ENCODE data around the gene ALDH9A1. TPM values are rescaled to one million over a fixed set of nuclear protein-coding genes. Genes with fewer than 3 reads are reported as not detected.
"Not testable (repeated sequence)": the region's sequence is repeated elsewhere in the genome, so short reads cannot be mapped to it uniquely, and the experiment has no call there.

ALDH9A1 gene
- total RNA-seq, 1 donor from 2014 or later: 123 TPM

DNA sequence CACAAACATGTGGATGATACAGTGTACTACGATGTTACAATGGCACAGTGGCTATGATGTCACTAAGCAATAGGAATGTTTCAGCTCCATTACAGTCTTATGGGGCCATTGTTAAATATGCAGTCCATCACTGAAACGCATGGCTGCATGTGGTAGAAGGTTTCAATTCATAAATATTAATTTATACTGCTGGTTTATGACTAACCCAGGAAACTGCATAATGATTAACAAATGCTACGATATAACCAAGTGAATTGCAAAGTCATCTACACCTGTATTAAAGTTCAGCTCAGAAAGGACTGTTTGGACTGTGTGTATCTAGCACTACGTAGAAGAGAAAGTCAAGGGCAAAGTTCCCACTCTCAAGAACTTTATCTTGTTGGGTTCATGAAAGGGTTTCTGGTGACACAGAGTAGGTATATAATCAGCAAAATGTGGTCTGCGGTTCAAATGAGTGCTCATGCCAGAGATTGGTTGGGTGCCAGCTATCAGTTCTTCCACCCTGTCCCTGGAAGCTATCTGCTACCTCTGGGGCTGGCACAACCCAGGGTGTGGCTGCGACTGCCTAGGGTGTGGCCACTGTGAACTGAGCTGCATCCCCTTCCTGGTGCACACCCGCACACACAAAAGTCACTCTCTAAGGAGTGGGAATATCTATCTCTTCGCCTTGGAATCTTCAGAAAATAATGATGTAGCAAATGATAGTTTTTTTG is 52.6 kb downstream of the ALDH9A1 start:
- H3K36me3 Mint-ChIP-seq (ENCODE audit: low read depth, unreplicated experiment): no peaks in the 10 kb centered on the region

DNA sequence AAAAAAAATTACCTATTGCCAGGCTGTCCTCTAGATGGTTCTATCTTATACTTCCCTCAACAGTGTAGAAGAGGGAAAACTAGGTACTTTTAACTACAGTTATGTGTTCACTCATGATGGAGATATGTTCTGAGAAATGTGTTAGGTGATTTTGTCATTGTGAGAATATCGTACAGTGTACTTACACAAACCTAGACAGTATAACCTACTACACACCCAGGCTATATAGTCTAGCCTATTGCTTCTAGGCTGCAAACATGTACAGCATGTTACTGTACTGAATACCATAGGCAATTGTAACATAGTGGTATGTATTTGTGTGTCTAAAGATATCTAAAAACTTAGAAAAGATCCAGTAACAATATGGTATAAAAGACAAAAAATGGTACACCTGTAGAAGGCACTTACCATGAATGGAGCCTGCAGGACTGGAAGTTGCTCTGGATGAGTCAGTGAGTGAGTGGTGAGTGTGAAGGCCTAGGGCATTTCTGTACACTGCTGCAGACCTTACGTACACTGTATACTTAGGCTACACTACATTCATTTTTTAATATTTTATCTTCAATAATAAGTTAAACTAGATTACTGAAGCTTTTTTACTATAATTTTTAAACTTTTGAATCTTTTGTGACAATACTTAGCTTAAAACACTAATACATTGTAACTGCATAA is 54.2 kb downstream of the ALDH9A1 start:
- DNase-seq (ENCODE audit: low spot score): no peak
- Mint-ChIP-seq H3K4me3 (ENCODE audit: unreplicated experiment) (no peak overlapping the region), H3K27ac (ENCODE audit: unreplicated experiment) (no peak overlapping the region), H3K27me3 (ENCODE audit: unreplicated experiment) (no peaks in the 10 kb centered on the region), H3K4me1 (ENCODE audit: unreplicated experiment) (no peaks in the 10 kb centered on the region), H3K9me3 (ENCODE audit: unreplicated experiment) (no peaks in the 10 kb centered on the region), H3K36me3 (ENCODE audit: low read depth, unreplicated experiment) (no peaks in the 10 kb centered on the region)
- TF ChIP-seq, protein P1, sequence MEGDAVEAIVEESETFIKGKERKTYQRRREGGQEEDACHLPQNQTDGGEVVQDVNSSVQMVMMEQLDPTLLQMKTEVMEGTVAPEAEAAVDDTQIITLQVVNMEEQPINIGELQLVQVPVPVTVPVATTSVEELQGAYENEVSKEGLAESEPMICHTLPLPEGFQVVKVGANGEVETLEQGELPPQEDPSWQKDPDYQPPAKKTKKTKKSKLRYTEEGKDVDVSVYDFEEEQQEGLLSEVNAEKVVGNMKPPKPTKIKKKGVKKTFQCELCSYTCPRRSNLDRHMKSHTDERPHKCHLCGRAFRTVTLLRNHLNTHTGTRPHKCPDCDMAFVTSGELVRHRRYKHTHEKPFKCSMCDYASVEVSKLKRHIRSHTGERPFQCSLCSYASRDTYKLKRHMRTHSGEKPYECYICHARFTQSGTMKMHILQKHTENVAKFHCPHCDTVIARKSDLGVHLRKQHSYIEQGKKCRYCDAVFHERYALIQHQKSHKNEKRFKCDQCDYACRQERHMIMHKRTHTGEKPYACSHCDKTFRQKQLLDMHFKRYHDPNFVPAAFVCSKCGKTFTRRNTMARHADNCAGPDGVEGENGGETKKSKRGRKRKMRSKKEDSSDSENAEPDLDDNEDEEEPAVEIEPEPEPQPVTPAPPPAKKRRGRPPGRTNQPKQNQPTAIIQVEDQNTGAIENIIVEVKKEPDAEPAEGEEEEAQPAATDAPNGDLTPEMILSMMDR (IDR thresholded peaks at IDR 0.05; ENCODE audit: unreplicated experiment): no peak

More for the DNA sequence above, 52.6 kb downstream of the ALDH9A1 start:
- H3K9me3 Mint-ChIP-seq (ENCODE audit: unreplicated experiment): no peaks in the 10 kb centered on the region
- no peak overlapping the region for H3K27ac Mint-ChIP-seq (ENCODE audit: unreplicated experiment)
- no peaks in the 10 kb centered on the region for H3K27me3 Mint-ChIP-seq (ENCODE audit: unreplicated experiment)
- TF ChIP-seq, protein P1 (IDR thresholded peaks at IDR 0.05; ENCODE audit: unreplicated experiment): no peak
- no peak for DNase-seq (ENCODE audit: low spot score)
- peaks cover 9% of the 10 kb centered on the region for H3K4me1 Mint-ChIP-seq (ENCODE audit: unreplicated experiment)
- H3K4me3 Mint-ChIP-seq (ENCODE audit: unreplicated experiment): no peak overlapping the region

DNA sequence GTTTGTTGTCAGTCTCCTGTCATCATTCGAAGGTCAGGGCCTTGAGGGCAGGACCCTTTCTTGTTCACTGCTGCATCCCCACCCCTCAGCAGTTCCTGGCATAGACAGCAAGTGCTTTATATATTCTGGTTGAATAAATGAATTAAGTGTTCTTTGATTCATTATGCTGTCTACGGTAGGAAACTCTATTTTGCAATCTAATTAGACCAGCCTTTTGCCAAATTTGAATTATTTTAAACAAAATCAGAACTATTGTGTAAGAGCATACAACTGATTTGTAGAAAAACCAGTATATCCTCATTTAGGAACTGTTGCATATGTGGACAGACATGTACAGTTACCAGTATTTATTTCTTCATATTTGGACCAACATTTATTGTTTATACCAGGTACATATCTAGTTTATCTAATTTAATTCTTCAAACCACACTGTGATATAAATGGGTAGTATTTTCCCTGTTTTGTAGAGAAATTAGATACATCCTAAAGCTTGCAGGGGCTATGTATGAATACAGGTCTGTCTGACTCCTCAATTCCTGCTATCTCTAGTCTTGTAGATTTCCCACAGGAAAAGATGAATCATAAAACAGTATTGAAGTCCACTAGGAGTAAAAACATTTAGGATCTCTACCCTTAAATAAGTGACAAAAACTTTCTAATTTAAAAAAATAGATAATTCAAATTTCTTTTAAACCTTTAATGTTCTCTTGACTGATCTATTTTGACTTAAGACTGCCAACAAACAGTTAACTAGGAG is 57.0 kb downstream of the ALDH9A1 start:
- H3K9me3 Mint-ChIP-seq (ENCODE audit: unreplicated experiment): no peaks in the 10 kb centered on the region
- no peak for DNase-seq (ENCODE audit: low spot score)
- H3K4me3 Mint-ChIP-seq (ENCODE audit: unreplicated experiment): no peak overlapping the region
- H3K27me3 Mint-ChIP-seq (ENCODE audit: unreplicated experiment): no peaks in the 10 kb centered on the region
- H3K4me1 Mint-ChIP-seq (ENCODE audit: unreplicated experiment): peaks cover 5% of the 10 kb centered on the region
- TF ChIP-seq, protein P1 (IDR thresholded peaks at IDR 0.05; ENCODE audit: unreplicated experiment): no peak
- H3K27ac Mint-ChIP-seq (ENCODE audit: unreplicated experiment): no peak overlapping the region
- H3K36me3 Mint-ChIP-seq (ENCODE audit: low read depth, unreplicated experiment): no peaks in the 10 kb centered on the region

DNA sequence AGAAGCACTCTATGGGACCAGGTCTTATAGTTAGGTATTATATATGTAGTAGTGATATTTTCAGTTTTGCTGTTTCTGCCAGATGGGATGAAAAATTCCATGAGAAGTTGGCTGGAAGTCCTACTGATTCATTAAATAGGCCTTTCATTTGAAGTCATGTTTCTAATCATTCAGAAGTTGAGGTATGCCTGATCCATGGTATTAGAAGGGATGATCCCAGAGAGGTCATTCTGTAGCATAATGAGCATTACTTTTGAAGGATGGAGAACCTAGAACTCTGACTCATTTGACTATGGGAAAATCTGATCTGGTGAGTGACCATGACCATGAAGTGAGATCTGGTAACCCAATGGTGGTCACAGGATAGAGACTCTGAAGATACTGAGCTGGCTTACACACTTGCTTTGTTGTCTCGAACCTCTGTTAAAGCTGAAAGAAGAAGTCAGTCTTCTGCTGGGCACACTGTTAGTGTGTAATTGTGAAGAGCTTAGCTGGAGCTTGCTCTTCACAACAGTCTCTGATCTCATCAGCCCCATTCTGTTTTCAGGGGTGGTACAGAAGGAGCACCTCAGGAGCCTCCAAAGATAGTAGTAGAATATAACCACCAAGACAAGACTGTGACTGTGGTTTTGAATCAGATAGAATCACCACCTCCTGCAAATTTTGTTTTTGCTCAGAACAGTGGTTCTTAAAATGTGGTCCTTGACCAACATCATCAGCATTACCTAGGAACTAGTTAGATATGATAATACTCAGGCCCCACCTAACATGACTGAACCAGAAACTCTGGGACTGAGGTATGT is 58.3 kb downstream of the ALDH9A1 start:
- no peak overlapping the region for H3K4me3 Mint-ChIP-seq (ENCODE audit: unreplicated experiment)
- H3K4me1 Mint-ChIP-seq (ENCODE audit: unreplicated experiment): peaks cover 8% of the 10 kb centered on the region
- H3K9me3 Mint-ChIP-seq (ENCODE audit: unreplicated experiment): no peaks in the 10 kb centered on the region
- no peak overlapping the region for H3K27ac Mint-ChIP-seq (ENCODE audit: unreplicated experiment)
- no peak for DNase-seq (ENCODE audit: low spot score)
- TF ChIP-seq, protein P1 (IDR thresholded peaks at IDR 0.05; ENCODE audit: unreplicated experiment): no peak
- H3K27me3 Mint-ChIP-seq (ENCODE audit: unreplicated experiment): no peaks in the 10 kb centered on the region
- no peaks in the 10 kb centered on the region for H3K36me3 Mint-ChIP-seq (ENCODE audit: low read depth, unreplicated experiment)

DNA sequence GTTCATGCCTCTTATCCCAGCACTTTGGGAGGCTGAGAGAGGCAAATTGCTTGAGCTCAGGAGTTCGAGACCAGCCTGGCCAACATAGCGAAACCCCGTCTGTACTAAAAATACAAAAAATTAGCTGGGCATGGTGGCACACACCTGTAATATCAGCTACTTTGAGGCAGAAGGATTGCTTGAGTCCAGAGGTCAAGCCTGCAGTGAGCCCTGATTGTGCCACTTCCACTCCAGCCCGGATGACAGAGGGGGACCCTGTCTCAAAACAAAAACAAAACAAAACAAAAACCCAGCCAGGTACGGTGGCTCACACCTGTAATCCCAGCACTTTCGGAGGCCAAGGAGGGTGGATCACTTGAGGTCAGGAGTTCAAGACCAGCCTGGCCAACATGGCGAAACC is 60.2 kb downstream of the ALDH9A1 start:
- not testable (repeated sequence) for DNase-seq (ENCODE audit: low spot score); H3K27ac Mint-ChIP-seq (ENCODE audit: unreplicated experiment); H3K36me3 Mint-ChIP-seq (ENCODE audit: low read depth, unreplicated experiment); H3K27me3 Mint-ChIP-seq (ENCODE audit: unreplicated experiment); H3K4me3 Mint-ChIP-seq (ENCODE audit: unreplicated experiment); H3K9me3 Mint-ChIP-seq (ENCODE audit: unreplicated experiment)
- peaks cover 13% of the 10 kb centered on the region for H3K4me1 Mint-ChIP-seq (ENCODE audit: unreplicated experiment)
